GM12874 (cell line): ENCODE measurements around the gene BAHCC1.

Source experiments
- TF ChIP-seq, protein P1 (sequence below): IDR thresholded peaks from 2 replicates; pipeline ENCODE4 v1.5.1; 2011; ENCODE audit warnings: low read depth, mild to moderate bottlenecking, control low read depth, low read length, moderate library complexity; ENCODE audit not compliant: insufficient read depth

The BAHCC1 gene

DNA sequence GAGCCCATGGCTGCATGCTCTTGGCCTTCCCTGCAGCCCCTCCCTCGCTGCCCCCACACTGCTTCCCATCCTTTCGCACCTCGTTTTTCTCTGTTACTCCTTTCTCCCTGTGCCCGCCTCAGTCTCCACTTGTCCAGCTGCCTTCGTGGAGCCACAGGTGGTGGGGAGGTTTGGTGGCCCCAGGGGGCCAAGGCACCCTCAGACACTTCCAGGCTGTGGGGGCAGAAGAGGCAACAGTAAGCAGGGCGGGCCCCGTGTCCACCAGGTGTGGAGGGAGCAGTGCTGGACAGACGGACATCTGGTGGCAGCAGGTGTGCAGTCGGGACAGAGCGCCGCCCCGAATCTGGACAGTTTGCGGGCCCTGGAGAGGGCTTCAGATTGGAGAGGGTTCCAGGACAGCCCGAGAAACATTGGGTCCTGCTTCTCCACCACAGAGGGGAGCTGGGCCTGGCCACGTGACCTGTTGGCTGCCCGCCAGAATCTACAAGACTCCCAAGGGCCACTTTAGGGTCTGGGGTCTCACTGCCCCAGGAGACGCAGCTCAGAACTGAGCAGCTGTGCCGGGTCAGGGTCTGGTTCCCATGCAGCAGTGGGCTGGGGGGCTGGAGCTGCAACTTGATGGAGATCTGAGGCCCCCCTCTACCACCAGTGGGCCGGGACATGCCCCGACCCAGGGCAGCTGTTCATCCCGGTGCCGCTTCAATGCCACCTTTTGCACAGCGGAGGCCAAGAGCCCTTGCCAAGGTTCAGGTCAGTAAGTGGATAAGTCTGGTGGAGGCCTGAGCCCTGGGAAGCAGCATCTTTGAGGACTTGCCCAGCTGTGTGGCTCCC lies 22.8 kb downstream of the BAHCC1 start:
- TF ChIP-seq, protein P1, sequence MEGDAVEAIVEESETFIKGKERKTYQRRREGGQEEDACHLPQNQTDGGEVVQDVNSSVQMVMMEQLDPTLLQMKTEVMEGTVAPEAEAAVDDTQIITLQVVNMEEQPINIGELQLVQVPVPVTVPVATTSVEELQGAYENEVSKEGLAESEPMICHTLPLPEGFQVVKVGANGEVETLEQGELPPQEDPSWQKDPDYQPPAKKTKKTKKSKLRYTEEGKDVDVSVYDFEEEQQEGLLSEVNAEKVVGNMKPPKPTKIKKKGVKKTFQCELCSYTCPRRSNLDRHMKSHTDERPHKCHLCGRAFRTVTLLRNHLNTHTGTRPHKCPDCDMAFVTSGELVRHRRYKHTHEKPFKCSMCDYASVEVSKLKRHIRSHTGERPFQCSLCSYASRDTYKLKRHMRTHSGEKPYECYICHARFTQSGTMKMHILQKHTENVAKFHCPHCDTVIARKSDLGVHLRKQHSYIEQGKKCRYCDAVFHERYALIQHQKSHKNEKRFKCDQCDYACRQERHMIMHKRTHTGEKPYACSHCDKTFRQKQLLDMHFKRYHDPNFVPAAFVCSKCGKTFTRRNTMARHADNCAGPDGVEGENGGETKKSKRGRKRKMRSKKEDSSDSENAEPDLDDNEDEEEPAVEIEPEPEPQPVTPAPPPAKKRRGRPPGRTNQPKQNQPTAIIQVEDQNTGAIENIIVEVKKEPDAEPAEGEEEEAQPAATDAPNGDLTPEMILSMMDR: no peak

DNA sequence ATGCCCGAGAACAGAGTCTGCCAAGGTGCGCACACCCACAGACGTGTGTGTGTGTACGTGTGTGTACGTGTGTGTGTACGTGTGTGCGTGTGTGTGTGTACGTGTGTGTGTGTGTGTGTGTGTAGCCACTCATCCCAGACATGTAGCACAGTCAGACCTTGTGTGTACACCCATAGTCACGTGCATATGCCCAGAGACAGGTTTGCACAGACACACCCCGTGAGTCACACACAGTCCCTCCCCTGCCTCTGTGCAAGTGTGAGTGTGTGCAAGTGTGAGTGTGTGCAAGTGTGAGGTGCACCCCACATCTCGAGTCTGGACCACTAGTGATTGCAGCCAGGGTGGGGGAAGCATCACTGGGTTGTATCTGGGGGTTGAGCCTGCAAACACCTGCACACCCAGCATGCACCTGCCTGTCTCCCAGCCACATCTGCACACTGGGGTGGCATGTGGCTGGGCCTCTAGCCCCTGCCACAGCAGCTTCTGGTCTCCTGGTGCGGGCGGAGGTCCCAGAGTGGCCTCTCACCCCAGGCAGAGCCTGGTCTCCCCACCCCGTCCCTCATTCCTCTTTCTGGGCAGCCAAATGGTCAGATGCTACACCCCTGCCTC lies 23.6 kb downstream of the BAHCC1 start:
- TF ChIP-seq, protein P1: no peak

DNA sequence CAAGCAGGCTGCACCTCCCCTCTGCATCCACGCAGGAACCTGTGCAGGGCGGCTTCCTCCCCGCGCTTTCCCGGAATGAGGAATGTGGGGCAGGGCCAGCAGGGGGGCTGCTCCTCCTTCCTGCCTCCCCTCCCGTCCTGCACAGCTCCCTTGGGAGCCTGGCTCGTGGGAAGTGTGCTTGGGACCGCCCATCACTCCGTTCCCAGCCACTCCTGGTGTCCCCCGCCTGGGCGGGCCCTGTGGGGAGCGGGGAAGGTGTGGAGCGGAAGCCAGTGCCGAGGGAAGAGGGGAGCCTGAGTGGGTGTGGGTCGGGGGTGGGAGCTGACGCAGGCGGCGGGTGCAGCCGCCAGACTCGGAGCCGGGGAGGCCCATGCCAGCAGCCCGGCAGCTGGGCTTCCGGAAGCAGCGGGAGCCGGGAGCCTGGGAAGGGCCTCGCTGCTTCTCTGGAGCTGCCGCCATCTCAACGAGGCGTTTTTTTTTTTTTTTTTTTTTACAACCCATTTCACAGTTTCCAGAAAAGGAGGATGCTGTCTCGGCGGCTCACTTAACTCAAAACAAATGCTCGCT lies 24.1 kb downstream of the BAHCC1 start:
- TF ChIP-seq, protein P1: no peak

DNA sequence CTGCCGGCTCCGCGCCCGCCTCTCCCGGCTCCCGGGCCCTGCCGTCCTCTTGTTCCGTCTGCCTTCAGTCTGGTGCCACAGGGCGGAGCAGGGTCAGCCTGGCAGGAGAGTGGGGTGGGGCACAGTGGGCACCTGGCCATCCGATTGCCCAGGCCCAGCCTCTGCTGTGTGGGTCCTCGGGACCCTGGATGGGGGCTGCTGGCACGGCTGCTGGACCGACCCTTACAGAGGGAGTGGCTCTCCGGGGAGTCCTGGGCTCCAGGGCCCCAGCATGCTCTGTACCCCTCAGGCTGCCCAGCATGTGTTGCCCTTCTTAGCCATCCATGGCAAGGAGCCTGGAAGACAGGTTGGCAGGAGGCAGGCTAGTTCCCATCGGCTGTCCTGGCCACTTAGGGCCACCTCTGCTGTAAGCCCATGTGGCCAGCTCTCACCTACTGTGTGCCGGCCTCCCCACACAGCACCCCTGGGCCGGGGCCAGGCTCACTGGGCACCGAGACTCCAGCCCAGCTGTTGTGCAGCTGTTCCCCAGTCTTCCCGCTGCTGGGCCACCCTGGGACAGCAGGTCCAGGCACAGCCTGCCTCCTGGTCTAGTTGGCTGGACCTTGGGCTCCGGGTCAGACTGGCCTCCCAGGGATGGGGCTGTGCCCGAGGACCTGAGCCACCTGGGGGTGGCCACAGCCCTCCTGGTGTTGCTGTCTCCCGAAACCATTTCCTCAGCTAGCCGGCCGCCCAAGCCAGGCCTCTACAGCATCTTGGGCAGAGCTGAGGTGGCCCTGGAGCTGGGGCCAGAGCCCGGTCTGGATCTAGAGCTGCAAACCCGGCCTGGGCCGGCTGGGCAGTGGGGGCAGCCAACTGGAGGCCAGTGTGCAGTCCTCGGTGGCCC lies 24.9 kb downstream of the BAHCC1 start:
- TF ChIP-seq, protein P1: no peak

DNA sequence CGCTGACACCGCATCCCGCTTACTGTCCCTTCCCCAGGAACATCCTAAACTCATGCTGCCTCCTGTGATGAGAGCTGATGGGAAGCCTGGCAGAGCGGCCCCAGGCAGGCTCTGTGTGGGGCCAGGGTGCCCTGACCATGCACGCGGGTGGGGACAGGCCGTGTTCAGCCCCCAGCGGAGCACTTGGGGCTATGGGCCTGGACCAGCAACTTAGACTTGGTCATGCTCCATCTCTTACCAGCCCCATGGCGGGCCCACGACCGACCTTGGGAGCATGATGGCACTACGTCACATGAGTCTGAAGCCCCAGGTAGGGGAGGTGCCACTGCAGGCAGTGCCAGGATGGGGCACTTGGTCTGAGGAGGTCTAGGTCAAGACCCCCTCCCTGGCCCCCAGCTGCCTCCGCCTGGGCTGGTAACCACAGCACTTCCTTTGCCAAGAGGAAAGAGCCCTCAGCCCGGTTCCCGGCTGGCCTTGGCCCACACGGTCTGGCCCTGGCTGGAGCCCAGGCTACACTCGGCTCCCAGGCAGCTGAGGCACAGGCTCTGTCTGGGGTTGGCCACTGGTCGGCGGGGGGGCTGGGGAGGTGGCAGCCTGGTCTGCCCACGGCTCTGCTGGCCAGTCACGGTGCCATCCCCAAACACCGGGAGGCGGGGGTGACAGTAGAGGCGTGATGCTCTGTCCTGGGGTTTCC lies 25.7 kb downstream of the BAHCC1 start:
- TF ChIP-seq, protein P1: no peak

DNA sequence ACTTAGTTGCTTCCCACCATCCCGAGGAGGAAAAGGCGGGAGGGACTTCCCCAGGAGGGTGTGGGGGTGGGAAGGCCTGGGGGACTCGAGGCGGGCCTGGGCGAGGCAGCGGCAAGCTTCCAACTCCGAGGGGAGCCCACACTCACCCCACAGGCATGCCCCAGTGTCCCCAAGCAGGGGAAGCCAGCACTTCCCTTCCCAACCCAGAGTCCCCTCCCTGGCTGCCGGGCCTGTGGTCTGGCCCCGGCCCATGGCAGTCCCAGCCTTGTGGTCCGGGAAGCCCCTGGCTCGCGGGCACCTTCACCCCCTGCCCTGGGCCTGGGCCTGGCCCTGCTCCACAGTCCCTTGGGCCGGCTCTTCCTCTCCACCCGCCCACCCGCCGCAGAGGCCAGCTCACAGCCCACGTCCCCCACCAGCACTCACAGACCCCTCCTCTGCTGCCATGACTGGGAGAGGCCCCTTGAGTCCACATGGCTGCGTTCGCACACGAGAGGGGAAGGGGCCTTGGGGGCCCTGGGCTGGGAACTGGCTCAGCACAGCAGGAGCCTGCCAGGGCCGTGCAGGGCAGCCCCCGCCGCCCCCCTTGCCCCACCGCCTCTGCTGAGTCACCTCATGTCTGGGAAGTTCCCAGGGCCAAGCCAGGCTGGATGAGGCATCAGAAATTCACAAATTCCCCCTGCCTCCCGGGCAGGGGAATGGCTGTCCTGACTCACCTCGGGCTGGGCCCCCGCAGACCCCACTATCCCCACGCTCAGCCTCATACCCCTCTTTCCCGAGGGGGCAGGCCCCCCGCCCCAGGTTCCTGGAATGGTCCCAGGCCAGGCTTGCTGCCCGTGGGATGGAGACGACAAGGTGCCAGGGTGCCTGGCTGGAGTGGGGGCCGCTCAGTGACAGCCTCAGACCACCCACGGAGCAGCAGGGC lies 27.8 kb downstream of the BAHCC1 start:
- TF ChIP-seq, protein P1: no peak
